Gastroesophageal sphincter (tissue), 3 donors: ENCODE data around the gene CECR2.

Source experiments
- CTCF ChIP-seq, 4 experiments: fragments of 200-600 bp in 2 of 4; fragments of 450-650 bp in 2 of 4; sonication (generic) in 1 of 4; IDR thresholded peaks; one replicate each; pipeline ENCODE4 v1.5.1; 2017 to 2019; ENCODE audit warnings: antibody characterized with exemption in 4 of 4, mild to moderate bottlenecking in 2 of 4, moderate library complexity in 2 of 4
- EP300 ChIP-seq: sonication (generic); formaldehyde crosslinking; IDR thresholded peaks from one replicate; pipeline ENCODE4 v1.6.1; 2017; ENCODE audit warnings: antibody characterized with exemption, mild to moderate bottlenecking

GRCh38 chr22:17357688-17358087 is 11.6 kb upstream of the CECR2 start:
- TF ChIP-seq CTCF (IDR thresholded peaks at IDR 0.05) (no peak), EP300 (no peak)
